Fibroblast of lung (primary cell): ENCODE results near the gene USP7. TPM values are rescaled to one million over a fixed set of nuclear protein-coding genes. Genes with fewer than 3 reads are reported as not detected.

Experiments used
- DNase-seq, 2 donors: peaks; one replicate each; pipeline versions ENCODE4 v3.0.0 to v3.0.0-alpha.2; 2010; ENCODE audit warnings: low read depth in 2 of 2
- H2AFZ ChIP-seq: 2 replicates; pipeline ENCODE4 v1.5.1; 2012; ENCODE audit warnings: low read length, control low read depth, inconsistent platforms
- H3K27ac ChIP-seq: 2 replicates; pipeline ENCODE4 v1.5.1; 2011; ENCODE audit warnings: low read length, control low read depth; ENCODE audit not compliant: insufficient read depth
- H3K27me3 ChIP-seq: 2 replicates; pipeline ENCODE4 v1.5.1; 2011; ENCODE audit warnings: mild to moderate bottlenecking, low read length; ENCODE audit not compliant: control insufficient read depth, insufficient read depth
- H3K36me3 ChIP-seq: 2 replicates; pipeline ENCODE4 v1.5.1; 2011; ENCODE audit warnings: low read length; ENCODE audit not compliant: control insufficient read depth, insufficient read depth
- H3K4me1 ChIP-seq: 2 replicates; pipeline ENCODE4 v1.5.1; 2011; ENCODE audit warnings: low read length; ENCODE audit not compliant: control insufficient read depth, insufficient read depth; ENCODE audit errors: extremely low read depth
- H3K4me2 ChIP-seq: 2 replicates; pipeline ENCODE4 v1.5.1; 2011; ENCODE audit warnings: low read length, control low read depth; ENCODE audit not compliant: insufficient read depth; ENCODE audit errors: extremely low read depth
- H3K4me3 ChIP-seq, 4 experiments: fragments of 200-600 bp in 1 of 4; sonication (generic) in 1 of 4; replicated peaks in 1 of 4; 2 replicates each; pipeline ENCODE4 v1.5.1; 2011 to 2016; ENCODE audit warnings: low read length in 4 of 4, low read depth in 3 of 4, mild to moderate bottlenecking in 3 of 4, control low read depth in 2 of 4, inconsistent platforms in 1 of 4, mixed read lengths in 1 of 4; ENCODE audit not compliant: insufficient read depth in 1 of 4; ENCODE audit errors: control extremely low read depth in 1 of 4
- H3K79me2 ChIP-seq: 2 replicates; pipeline ENCODE4 v1.5.1; 2012; ENCODE audit warnings: mild to moderate bottlenecking, low read length, inconsistent platforms; ENCODE audit not compliant: control insufficient read depth, insufficient read depth
- H3K9ac ChIP-seq: 2 replicates; pipeline ENCODE4 v1.5.1; 2011; ENCODE audit warnings: mild to moderate bottlenecking, low read length, control low read depth; ENCODE audit not compliant: insufficient read depth
- H3K9me3 ChIP-seq: 2 replicates; pipeline ENCODE4 v1.5.1; 2012; ENCODE audit warnings: low read depth, low read length; ENCODE audit not compliant: control insufficient read depth, insufficient read depth
- H4K20me1 ChIP-seq: 2 replicates; pipeline ENCODE4 v1.5.1; 2011; ENCODE audit warnings: low read length; ENCODE audit not compliant: control insufficient read depth, insufficient read depth; ENCODE audit errors: extremely low read depth
- EZH2 ChIP-seq: IDR thresholded peaks from 2 replicates; pipeline ENCODE4 v1.5.1; 2012; ENCODE audit warnings: low read length, control low read depth, mild to moderate bottlenecking; ENCODE audit errors: missing control alignments
- polyA plus RNA-seq, 2 donors: library from polyadenylated mRNA; depleted of rRNA in 1 of 2; stranded (reverse) in 1 of 2; unstranded in 1 of 2; fragments of >200 nt; gene quantifications; 2 replicates each; pipeline ENCODE4 v1.2.1, GENCODE V29; 2011 to 2012; ENCODE audit warnings: missing spikeins in 1 of 2
- total RNA-seq: library from RNA; depleted of rRNA; stranded (reverse); fragments of >200 nt; gene quantifications from 2 replicates; pipeline ENCODE4 v1.2.1, GENCODE V29; 2014
- TF ChIP-seq, protein P1 (sequence below), 2 donors: IDR thresholded peaks in 1 of 2; conservative IDR thresholded peaks in 1 of 2; 1 replicate in 1 of 2; 2 replicates in 1 of 2; pipeline ENCODE4 v1.5.1; 2011 to 2012; ENCODE audit warnings: low read length in 2 of 2, control low read depth in 1 of 2, inconsistent platforms in 1 of 2, low read depth in 1 of 2, mild to moderate bottlenecking in 1 of 2

Gene USP7
- total and polyA plus RNA-seq, 2 donors (not counting 1 experiment from before 2014, with no cell fraction given), result 22.5 to 48.7 TPM

DNA sequence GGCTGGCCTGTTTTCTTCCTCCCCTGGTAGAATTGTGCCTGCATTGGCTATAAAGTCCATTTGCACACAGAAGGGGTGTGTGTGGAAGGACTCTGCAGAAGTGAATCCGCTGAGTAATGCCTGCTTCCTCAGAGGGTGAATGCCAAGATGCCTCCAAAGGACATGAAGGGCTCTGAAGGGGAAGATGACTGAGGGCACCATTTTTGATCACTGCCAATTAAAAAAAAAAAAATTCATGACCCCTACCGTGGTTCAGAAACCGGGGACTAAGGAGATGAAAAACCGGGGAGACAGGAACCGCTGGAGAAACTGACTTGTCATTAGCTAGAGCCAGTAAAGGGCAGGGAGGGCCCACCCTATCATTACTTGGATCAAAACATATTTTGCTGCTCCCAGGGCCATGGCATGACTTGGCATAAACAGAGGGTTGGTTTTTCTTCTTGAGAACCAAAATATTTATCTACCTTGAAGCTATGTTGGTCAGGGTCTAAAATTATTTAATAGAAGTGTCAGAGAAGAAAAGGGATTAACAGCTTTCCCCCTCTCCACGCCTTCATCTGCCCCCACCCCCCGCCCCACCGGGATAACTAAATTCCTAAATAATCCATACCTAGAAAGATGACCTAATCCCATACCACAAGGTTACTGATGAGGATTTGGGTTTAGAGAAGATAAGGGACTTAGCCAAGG is 3.6 kb upstream of the USP7 start:
- Histone ChIP-seq H3K4me3 (no peak overlapping the region), H3K36me3 (no peaks in the 10 kb centered on the region), H3K79me2 (peaks cover 8% of the 10 kb centered on the region), H2AFZ (no peak overlapping the region), H3K9ac (no peak overlapping the region), H3K27ac (no peak overlapping the region), H3K9me3 (no peaks in the 10 kb centered on the region), H3K4me1 (no peaks in the 10 kb centered on the region), H3K4me2 (no peak overlapping the region), H3K27me3 (no peaks in the 10 kb centered on the region), H4K20me1 (no peaks in the 10 kb centered on the region)
- no peak for DNase-seq
- no peak for TF ChIP-seq EZH2
- TF ChIP-seq, protein P1, sequence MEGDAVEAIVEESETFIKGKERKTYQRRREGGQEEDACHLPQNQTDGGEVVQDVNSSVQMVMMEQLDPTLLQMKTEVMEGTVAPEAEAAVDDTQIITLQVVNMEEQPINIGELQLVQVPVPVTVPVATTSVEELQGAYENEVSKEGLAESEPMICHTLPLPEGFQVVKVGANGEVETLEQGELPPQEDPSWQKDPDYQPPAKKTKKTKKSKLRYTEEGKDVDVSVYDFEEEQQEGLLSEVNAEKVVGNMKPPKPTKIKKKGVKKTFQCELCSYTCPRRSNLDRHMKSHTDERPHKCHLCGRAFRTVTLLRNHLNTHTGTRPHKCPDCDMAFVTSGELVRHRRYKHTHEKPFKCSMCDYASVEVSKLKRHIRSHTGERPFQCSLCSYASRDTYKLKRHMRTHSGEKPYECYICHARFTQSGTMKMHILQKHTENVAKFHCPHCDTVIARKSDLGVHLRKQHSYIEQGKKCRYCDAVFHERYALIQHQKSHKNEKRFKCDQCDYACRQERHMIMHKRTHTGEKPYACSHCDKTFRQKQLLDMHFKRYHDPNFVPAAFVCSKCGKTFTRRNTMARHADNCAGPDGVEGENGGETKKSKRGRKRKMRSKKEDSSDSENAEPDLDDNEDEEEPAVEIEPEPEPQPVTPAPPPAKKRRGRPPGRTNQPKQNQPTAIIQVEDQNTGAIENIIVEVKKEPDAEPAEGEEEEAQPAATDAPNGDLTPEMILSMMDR (conservative IDR thresholded peaks at IDR 0.05 in 1 of 2, IDR thresholded peaks at IDR 0.05 in 1 of 2; ENCODE audit: low read depth in 1 of 2, low read length in 2 of 2), result no peak

DNA sequence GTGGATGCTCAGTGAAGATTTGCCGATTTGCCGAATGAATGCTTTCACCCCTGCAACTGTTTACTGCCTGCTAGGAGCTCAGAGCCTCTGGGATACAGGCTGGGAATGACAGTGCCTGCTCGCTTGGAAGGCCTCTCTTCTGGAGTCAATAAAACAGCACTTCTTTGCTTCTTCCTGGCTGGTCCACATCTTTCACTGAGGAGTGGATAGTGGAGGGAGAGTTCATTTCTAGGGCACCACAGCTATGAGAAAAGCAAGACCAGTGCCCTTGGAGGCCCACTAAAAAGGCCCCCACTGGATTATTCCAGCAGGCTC is 3.1 kb upstream of the USP7 start:
- no peak overlapping the region for H2AFZ ChIP-seq
- TF ChIP-seq, protein P1 (conservative IDR thresholded peaks at IDR 0.05 in 1 of 2, IDR thresholded peaks at IDR 0.05 in 1 of 2; ENCODE audit: low read depth in 1 of 2, low read length in 2 of 2), result no peak
- TF ChIP-seq EZH2, result no peak
- peaks cover 13% of the 10 kb centered on the region for H3K79me2 ChIP-seq
- H3K27ac ChIP-seq, result no peak overlapping the region
- H3K27me3 ChIP-seq, result no peaks in the 10 kb centered on the region
- peaks cover 3% of the 10 kb centered on the region for H3K4me1 ChIP-seq
- no peak overlapping the region for H3K4me2 ChIP-seq
- no peak overlapping the region for H3K4me3 ChIP-seq
- H3K36me3 ChIP-seq, result no peaks in the 10 kb centered on the region
- H3K9me3 ChIP-seq, result no peaks in the 10 kb centered on the region
- H4K20me1 ChIP-seq, result peaks cover 2% of the 10 kb centered on the region
- H3K9ac ChIP-seq, result no peak overlapping the region
- no peak for DNase-seq

DNA sequence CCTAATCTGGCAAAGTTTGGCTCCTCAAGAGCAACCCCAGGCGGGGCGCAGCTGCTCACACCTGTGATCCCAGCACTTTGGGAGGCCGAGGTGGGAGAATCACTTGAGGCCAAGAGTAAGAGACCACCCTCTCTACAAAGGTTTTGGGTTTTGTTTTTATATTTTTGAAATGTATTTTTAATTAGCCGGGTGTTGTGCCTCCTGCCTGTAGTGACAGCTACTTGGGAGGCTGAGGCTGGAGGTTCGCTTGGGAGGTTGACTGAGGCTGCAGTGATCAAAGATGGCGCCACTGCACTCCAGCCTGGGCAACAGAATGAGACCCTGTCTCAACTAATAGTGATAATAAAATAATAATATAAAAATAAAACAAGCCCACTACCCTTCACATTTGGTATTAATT is 756 bp upstream of the USP7 start:
- Histone ChIP-seq H3K4me2 (peak overlapping the region; percentile 79), H3K79me2 (peaks cover 36% of the 10 kb centered on the region), H3K9ac (peak overlapping the region; percentile 64), H4K20me1 (peaks cover 2% of the 10 kb centered on the region), H3K9me3 (no peaks in the 10 kb centered on the region), H3K27me3 (no peaks in the 10 kb centered on the region), H2AFZ (peak overlapping the region; percentile 61), H3K27ac (peak overlapping the region; percentile 44), H3K36me3 (no peaks in the 10 kb centered on the region), H3K4me3 (peak overlapping the region; percentile 47 to 67 (median 60)), H3K4me1 (peaks cover 13% of the 10 kb centered on the region)
- TF ChIP-seq EZH2, result no peak
- TF ChIP-seq, protein P1 (conservative IDR thresholded peaks at IDR 0.05 in 1 of 2, IDR thresholded peaks at IDR 0.05 in 1 of 2; ENCODE audit: low read depth in 1 of 2, low read length in 2 of 2), result no peak
- no peak for DNase-seq
